ENCODE measurements around the gene MDFI.

MDFI gene

DNA sequence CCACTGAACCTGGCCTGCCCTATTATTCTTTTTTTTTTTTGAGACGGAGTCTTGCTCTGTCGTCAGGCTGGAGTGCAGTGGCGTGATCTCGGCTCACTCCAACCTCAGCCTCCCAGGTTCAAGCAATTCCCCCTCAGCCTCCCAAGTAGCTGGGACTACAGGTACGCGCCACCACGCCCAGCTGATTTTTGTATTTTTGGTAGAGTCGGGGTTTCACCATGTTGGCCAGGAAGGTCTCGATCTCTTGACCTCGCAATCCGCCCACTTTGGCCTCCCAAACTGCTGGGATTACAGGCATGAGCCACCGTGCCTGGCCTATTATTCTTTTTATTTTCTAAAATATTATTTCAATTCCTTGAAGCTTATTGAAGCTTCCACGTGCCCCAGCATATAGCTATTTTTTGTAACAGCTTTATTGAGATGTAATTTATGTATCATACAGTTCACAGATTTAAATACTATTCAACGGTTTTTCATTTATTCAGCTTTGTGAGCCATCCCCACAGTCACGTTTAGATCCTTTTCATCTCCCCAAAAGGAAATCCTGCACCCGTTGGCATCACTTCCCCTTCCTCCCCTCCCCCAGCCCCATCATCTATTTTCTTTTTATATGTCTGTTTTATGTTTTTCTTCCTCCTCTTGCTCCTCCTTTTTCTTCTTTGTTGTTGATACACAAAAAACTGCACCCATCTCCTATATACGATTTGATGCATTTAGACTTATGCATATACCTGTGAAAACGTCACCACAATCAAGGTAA is 13.5 kb upstream of the MDFI start:
- H3K4me3 ChIP-seq (ENCODE audit: low read length): no peak overlapping the region
- no peak for DNase-seq (ENCODE audit: low read depth)
- TF ChIP-seq, protein P1, sequence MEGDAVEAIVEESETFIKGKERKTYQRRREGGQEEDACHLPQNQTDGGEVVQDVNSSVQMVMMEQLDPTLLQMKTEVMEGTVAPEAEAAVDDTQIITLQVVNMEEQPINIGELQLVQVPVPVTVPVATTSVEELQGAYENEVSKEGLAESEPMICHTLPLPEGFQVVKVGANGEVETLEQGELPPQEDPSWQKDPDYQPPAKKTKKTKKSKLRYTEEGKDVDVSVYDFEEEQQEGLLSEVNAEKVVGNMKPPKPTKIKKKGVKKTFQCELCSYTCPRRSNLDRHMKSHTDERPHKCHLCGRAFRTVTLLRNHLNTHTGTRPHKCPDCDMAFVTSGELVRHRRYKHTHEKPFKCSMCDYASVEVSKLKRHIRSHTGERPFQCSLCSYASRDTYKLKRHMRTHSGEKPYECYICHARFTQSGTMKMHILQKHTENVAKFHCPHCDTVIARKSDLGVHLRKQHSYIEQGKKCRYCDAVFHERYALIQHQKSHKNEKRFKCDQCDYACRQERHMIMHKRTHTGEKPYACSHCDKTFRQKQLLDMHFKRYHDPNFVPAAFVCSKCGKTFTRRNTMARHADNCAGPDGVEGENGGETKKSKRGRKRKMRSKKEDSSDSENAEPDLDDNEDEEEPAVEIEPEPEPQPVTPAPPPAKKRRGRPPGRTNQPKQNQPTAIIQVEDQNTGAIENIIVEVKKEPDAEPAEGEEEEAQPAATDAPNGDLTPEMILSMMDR (conservative IDR thresholded peaks at IDR 0.05; ENCODE audit: low read depth, low read length): no peak

- DNase-seq (ENCODE audit: low read depth): no peak
- H3K4me3 ChIP-seq (ENCODE audit: low read length): no peak overlapping the region
- TF ChIP-seq, protein P1 (conservative IDR thresholded peaks at IDR 0.05; ENCODE audit: low read depth, low read length): no peak
These were observed 12.8 kb upstream of the MDFI start for GRCh38 chr6:41625442-41625841.

DNA sequence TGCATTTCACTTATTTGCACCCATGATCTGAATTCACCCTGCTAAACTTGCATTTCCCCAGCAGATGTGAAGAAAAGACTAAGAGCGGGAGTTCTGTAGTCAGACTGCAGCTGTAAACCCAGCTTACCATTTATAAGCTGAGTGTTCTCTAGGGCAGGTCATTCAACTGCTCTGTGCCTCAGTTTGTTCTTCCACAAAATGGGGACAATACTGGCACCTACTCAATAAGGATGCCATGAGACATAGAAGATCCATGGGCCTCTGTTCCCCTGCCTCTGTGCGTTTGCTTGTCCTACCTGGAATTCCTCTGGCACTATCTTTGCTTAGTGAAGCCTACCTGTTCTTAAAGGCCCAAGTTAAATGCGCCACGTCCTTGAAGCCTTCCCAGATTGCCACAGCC is 12.2 kb upstream of the MDFI start:
- TF ChIP-seq, protein P1 (conservative IDR thresholded peaks at IDR 0.05; ENCODE audit: low read depth, low read length): no peak
- no peak for DNase-seq (ENCODE audit: low read depth)
- H3K4me3 ChIP-seq (ENCODE audit: low read length): no peak overlapping the region

GRCh38 chr6:41626917-41627316 is 11.4 kb upstream of the MDFI start:
- TF ChIP-seq, protein P1 (conservative IDR thresholded peaks at IDR 0.05; ENCODE audit: low read depth, low read length): no peak
- no peak for DNase-seq (ENCODE audit: low read depth)
- no peak overlapping the region for H3K4me3 ChIP-seq (ENCODE audit: low read length)

DNA sequence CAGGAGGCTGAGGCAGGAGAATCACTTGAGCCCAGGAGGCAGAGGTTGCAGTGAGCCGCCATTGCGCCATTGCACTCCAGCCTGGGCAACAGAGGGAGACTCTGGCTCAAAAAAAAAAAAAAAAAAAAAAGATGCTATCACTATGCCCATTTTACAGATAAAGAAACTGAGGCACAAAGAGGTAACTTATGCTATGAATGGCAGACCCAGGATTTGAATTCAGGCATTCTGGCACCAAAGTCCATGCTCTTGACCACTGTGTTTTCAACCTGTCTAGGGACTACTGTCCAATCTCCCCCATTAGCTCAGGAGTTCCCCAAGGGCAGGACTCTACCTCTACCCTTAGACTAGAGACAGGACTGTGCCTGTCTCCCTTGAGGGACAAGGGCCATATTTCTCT is 9.1 kb upstream of the MDFI start:
- H3K4me3 ChIP-seq (ENCODE audit: low read length): no peak overlapping the region
- no peak for DNase-seq (ENCODE audit: low read depth)
- TF ChIP-seq, protein P1 (conservative IDR thresholded peaks at IDR 0.05; ENCODE audit: low read depth, low read length): no peak

DNA sequence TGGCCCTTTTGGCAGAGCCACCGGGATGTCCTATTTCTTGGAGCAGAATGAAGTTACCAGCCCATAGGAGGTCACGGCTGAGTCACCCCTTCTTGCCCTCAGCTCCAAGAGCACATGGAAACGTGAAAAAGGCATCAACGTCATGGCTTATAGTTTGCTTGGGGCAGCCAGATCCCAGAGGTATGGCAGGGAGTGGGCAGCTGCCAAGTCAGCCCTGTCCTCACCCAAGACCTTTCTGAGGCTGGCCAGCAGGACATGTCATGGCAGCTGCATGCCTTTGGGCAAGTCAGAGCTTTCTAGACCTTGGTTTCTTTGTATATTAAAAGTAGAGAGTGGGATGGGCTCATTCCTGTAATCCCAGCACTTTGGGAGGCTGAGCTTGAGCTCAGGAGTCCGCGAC is 8.2 kb upstream of the MDFI start:
- TF ChIP-seq, protein P1 (conservative IDR thresholded peaks at IDR 0.05; ENCODE audit: low read depth, low read length): no peak
- no peak overlapping the region for H3K4me3 ChIP-seq (ENCODE audit: low read length)
- DNase-seq (ENCODE audit: low read depth): no peak

DNA sequence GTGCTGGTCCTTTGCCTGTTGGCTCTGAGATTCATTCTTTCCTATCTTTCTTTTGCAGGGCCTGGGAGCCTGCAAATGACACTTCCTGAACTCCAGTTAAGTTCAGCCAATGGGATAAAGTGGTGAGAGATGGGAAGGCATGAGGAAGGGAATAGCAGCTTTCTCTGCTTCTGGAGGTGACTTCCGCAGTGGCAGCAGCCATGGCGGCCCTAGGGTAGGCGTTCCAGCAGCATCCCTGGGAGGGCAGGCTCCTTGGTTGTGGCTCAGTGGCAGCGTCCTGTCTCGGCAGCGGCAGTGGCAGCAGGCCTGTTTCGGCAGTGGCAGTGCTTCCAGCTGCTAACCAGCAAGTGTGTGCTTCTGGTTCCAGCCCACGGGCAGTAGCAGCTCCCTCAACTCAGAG is 7.3 kb upstream of the MDFI start:
- no peak overlapping the region for H3K4me3 ChIP-seq (ENCODE audit: low read length)
- TF ChIP-seq, protein P1 (conservative IDR thresholded peaks at IDR 0.05; ENCODE audit: low read depth, low read length): no peak
- no peak for DNase-seq (ENCODE audit: low read depth)
